Measurements from ENCODE around the gene BRF1.

DNA sequence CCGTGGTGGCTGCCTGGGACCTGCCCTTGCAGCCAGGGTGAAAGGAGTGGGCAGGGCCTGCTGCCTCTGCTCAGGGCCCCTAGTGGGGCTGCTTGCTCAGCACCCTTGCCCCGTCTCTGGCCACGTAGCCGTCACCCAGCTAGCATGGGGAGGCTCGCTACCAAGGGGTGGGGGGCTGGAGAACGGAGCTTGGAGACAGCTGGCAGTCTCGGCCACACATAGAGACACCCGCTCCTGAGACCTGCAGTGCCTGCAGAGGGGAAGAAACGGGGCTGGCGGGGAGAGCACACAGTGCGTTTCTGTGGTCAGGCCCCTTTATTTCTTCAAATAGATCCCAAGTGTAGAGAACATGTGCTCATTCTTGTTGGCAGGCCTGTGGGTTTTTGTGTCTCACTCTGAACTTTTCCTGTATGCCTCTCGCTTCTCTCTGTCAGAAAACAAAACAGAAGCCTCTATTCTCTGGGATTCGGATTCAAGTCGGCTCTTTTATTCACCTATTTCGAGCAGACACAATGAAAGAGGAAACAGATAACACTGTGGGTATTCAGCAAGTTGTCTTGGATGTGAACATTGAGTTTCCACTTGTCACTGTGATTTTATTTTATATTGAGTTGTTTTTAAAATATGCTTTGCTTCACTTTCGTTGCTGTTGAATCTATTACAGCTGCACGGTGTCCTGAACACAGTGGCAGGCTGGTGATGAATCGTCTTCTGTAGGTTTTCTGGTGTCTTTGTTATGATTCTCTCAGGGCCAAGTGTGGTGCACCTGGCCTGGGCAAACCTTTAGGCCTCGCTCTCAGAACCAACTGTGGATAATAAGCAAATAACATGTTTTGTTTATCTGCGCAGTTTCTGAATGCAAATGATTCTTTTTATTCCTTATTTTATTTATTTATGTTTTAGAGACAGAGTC lies 40.3 kb upstream of the BRF1 start:
- TF ChIP-seq POLR2A (IDR thresholded peaks at IDR 0.05): no peak
- TF ChIP-seq, protein P1, sequence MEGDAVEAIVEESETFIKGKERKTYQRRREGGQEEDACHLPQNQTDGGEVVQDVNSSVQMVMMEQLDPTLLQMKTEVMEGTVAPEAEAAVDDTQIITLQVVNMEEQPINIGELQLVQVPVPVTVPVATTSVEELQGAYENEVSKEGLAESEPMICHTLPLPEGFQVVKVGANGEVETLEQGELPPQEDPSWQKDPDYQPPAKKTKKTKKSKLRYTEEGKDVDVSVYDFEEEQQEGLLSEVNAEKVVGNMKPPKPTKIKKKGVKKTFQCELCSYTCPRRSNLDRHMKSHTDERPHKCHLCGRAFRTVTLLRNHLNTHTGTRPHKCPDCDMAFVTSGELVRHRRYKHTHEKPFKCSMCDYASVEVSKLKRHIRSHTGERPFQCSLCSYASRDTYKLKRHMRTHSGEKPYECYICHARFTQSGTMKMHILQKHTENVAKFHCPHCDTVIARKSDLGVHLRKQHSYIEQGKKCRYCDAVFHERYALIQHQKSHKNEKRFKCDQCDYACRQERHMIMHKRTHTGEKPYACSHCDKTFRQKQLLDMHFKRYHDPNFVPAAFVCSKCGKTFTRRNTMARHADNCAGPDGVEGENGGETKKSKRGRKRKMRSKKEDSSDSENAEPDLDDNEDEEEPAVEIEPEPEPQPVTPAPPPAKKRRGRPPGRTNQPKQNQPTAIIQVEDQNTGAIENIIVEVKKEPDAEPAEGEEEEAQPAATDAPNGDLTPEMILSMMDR (IDR thresholded peaks at IDR 0.05): no peak
- no peak for TF ChIP-seq POLR2AphosphoS5 (IDR thresholded peaks at IDR 0.05)
